HG03520 (cell line): ENCODE measurements around the gene SPSB3.

ENCODE experiments used
- ATAC-seq: cut with Tn5 transposase; IDR thresholded peaks from one replicate; pipeline ENCODE4 v1.9.1; 2021; ENCODE audit warnings: mild to moderate bottlenecking, moderate library complexity; ENCODE audit not compliant: unreplicated experiment

Gene SPSB3

DNA sequence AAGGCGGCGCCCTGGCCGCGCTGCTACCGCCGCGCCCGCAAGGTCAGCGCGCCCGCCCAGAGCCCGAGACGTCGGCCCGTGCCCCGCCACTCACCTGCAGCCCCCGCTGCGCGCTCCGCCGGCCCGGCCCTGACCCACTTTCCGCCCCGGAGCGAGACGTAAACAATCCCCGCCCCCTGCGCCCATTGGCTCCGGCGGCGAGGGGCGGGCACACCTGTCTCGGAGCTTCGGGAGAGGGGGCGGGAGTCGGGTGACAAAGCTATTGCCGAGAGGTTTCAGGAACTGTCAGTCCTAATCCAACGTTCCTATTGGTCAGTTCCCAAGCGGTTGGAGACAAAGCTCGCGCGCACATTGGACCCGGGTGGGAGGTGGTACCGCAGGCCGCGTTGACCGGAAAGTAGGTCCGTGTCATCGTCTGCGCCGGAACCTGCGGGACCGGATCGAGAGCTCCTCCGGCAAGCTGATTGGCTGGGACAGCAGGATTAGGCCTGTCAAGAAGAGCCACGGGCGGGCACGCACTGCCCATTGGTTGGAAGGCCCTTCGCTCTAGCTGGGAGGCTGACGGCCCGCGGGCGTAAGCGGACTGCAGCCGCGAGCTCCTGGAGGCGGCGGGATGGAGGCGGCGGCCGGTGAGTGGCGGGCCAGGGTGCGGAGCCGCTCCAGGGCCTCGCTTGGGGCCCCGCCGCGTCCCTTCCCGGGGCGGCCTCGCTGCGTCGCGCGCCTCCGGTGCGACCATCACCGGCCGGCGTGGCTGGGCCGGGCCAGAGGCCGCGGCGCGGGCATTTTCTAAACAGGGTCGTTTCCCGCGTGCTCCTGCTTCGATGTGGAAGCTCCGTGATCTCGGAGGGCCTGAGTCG, at the start of gene SPSB3, which contains the start of gene NUBP2:
SPSB3 (minus strand) TSS at position 164 of the 857 bp plus-strand sequence. CDS start 1,088 bp downstream, outside the sequence.
NUBP2 (plus strand) TSS at position 553 of the 857 bp plus-strand sequence; CDS start at position 614, 61 bp downstream.
- peak; percentile 80 for ATAC-seq

DNA sequence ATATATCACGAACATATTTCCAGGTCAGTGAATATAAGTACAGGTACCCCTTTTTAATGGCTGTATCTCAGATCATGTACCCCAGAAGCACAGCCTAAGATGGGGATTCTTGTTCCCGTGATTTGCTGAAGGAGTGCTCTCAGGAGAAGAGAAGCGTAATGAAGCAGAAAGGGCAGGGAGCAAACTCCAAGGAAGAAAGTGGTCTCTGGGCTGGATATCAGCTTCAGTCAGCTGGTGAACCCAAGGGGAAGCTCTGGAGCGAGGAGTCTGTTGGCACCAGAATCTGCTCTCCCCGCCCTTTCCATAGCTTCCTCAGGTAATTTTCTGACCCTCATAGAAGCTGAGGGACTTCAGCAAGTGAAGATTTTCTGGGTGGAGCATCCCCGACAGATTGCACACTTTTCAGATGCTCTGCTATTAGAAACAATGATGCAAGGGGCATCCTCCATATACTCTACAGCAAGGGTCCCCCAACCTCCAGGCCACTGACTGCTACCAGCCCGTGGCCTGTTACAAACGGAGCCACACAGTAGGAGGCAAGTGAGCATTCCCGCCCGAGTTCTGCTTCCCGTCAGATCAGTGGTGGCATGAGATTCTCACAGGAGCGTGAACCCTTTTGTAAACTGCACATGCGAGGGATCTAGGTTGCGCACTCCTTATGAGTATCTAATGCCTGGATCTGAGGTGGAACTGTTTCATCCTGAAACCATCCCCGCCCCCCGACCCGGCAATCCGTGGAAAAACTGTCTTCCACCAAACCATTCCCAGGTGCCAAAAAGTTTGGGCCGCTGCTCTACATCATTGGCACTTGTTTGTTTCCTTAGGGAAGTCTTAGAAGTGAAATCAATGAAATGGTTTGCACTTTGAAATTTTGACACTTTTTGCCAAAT, 49.1 kb upstream of the SPSB3 start:
- no peak for ATAC-seq

DNA sequence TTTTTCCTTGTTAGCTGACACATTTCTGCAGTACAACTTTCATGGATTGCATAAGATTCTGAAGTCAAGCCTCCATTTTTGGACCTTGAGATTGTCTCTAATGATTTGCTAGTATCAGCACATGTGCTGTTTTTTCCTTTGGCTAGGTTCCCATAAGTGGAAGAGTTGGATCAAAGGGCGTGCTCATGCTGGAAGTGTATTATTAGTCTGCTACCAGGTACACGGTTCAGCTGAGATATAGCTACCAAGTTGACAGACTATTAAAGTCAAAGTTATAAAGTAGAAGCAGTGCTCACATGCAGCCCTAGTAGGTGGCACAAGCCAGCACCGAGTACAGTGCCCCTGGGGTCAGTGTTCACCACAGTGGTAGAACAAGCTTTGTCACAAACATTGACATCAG, 47.8 kb upstream of the SPSB3 start:
- no peak for ATAC-seq

GRCh38 chr16:1828645-1829410, 46.5 kb upstream of the SPSB3 start:
- no peak for ATAC-seq

DNA sequence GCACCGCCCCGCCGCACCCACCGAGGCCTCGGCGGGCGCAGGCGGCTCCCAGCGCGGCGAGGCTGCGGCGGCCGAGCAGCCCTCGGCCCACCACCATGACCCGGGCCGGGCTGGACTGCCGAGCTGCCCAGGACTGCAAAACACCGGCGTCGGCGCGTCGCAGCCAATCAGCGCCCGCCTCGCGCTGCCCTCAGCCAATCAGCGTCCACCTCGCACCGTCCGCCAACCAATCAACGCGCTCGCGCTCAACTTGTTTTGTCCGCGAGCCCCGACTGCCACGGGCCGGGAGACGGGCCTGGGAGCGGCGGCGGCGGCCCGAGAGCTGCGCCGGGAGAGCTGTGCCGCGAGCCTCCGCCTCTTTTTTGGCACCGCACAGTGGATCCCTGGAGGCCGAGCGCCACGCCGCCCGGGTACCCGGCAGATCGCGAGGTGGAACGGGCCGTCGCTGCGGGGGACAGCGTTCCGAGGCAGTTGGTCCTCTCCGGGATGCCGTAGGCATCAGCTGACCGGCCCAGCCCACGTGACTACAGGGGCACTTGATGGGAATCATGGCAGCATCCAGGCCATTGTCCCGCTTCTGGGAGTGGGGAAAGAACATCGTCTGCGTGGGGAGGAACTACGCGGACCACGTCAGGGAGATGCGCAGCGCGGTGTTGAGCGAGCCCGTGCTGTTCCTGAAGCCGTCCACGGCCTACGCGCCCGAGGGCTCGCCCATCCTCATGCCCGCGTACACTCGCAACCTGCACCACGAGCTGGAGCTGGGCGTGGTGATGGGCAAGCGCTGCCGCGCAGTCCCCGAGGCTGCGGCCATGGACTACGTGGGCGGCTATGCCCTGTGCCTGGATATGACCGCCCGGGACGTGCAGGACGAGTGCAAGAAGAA, 44.6 kb upstream of the SPSB3 start, which contains the start of the genes FAHD1 and HAGH:
FAHD1 (plus strand) TSS at position 516 of the 883 bp plus-strand sequence; CDS start at position 549, 33 bp downstream.
HAGH (minus strand) TSS at position 135 of the 883 bp plus-strand sequence; CDS start at position 97, 38 bp downstream.
- ATAC-seq: peak; percentile 80

DNA sequence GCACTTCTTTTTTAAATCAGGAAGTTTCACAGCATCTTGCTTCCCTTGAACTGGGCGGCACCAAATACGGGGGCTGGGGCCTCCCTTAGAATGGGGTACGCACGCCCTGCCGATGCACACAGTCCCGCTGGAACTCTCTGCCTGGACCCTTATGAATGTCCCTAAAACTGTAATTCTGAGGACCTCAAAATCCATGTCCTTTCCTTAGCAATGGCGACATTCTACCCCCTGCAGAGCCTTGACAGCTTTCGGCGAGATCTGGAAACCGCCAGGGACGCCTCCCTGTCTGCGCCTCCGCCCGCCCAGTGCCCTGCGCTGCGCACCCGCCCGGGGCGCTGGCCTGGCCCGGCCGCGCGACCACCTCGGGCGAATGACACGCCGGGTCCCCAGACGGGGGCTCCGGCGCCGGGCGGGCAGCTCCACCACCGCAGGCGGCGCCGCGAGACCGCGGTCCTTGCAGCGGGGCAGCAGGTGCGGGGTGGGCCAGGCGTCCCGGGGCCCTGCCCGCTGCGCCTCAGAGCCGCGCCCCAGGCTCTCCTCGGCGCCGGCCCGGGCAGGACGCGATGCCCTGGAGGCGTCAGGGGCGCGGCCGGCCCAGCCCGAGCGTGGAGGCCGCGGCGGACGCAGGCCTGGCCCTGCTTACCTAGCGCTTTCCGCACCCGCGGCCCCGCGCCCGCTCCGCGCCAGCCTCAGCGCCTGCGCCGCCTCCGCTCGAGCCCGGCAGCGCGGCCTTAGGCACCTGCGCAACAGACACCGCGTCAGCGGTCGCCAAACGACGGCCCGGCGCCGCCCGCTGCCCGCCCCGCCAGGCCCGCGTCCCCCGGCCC, 43.7 kb upstream of the SPSB3 start:
- peak; percentile 41 for ATAC-seq

DNA sequence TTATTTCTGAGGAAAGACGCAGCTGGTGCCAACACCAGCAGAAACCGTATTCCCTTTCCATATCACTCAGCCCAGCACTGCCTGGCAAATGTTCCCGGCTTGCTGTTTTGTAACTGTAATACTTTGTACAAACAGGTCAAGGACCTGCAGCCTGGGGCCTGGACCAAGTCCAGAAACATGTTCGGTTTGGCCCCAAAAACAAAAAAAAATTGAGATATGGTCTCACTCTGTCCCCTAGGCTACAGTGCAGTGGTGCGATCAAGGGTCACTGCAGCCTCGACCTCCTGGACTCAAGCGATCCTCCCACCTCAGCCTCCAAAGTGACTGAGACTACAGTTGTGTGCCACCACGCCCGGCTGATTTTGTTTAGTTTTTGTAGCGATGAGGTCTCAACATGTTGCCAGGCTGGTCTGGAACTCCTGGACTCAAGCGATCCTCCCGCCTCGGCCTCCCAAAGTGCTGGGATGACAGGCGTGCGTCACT, 43.1 kb upstream of the SPSB3 start:
- ATAC-seq: no peak

DNA sequence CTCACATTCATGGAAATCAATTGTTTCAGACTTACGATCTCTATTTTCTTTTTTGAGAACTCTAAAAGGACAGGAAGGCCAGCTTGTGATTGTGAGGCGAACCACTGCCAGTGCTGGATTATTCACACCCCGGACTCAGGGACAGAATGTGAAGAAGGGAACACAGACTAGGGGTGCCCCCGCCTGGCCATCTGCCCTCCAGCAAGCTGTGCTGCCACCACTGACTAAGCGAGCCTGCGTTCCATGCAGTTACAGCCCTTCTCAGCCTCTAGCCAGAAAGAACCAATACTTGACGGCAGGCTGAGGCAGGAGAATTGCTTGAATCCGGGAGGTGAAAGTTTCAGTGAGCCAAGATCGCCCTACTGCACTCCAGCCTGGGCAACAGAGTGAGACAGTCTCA, 41.5 kb upstream of the SPSB3 start:
- no peak for ATAC-seq

GRCh38 chr16:1822801-1823200, 40.4 kb upstream of the SPSB3 start:
- no peak for ATAC-seq

- no peak for ATAC-seq
These were observed 39.7 kb upstream of the SPSB3 start for GRCh38 chr16:1821861-1822611.

GRCh38 chr16:1820946-1821290, 38.5 kb upstream of the SPSB3 start:
- no peak for ATAC-seq

- no peak for ATAC-seq
These were observed 38.0 kb upstream of the SPSB3 start for GRCh38 chr16:1820096-1820945.

GRCh38 chr16:1819611-1820010, 37.2 kb upstream of the SPSB3 start:
- ATAC-seq: no peak

DNA sequence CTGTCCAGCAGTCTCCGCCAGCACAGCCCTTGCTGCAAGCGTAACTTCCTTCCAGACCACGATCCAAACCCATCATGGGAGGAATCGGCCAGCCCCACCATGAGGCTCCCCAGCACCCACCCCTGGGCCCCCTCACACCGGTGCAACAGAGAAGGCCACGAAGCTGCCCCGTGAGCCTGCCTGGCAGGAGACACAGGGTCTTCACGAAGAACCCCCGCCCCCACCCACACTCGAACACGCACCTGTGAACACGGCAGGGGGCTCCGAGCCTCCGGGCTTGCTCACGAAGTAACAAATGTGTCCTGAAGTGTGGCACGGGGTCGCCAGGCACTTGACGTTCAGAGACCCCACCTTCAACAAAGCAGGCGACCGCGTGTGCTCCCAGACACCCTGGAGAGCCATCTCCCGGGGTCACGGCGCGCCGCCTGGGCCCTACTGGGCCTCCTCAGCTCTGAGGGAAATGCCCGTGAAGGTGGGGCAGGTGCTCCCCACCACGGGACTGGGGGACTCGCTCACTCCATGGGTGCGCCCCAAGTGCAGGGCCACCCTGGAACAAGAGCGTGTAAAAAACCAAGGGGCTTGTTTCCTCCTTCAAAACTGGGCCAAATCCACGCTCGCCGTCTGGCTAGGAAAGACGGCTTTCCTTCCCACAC, 36.6 kb upstream of the SPSB3 start:
- no peak for ATAC-seq

DNA sequence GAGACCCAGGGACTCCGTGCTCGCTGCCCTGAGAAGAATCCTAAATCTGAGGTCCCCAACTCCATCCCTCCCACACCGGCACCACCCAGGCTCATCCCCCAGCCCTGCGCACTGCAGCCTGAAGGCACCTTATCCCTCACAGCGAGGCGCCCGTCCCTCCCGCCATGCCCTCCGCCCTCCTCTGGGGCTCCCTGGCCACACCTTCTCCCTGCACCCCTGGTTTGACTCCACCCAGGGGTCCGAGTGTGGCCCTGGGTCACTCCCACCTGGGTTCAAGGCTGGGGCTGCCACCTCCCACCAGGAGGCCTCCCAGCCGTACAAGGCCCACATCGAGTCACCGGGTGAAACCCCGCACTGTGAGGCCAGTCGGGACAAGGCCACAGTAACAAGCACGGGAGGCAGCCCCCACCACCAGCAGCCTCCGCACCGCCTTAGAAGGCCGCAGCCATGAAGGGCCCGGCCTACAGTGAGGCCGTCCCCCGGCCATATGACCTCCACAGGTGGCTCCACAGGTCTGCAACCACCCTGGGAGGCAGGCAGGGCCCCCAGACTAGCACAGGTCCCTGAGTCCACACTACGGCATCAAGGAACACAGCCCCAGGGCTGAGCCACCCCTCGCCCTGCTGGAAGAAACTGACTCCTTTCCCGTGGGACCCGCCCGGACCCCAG, 36.0 kb upstream of the SPSB3 start:
- ATAC-seq: no peak

- no peak for ATAC-seq
These were observed 35.3 kb upstream of the SPSB3 start for GRCh38 chr16:1817716-1818115.
